Measurements from ENCODE around the gene SLC6A4.

The SLC6A4 gene

GRCh38 chr17:30238387-30239088, 3.0 kb upstream of the SLC6A4 start:
- no peak overlapping the region for H3K27ac Mint-ChIP-seq
- H3K36me3 Mint-ChIP-seq (ENCODE audit: low read depth): peaks cover 5% of the 10 kb centered on the region
- H3K4me3 Mint-ChIP-seq: peak overlapping the region; percentile 79
- DNase-seq: peak; percentile 58
- H3K9me3 Mint-ChIP-seq: peaks cover 21% of the 10 kb centered on the region
- no peak for TF ChIP-seq CTCF (IDR thresholded peaks at IDR 0.05)
- peaks cover 86% of the 10 kb centered on the region for H3K27me3 Mint-ChIP-seq (ENCODE audit: low read depth, poor library complexity)
- peaks cover 29% of the 10 kb centered on the region for H3K4me1 Mint-ChIP-seq

DNA sequence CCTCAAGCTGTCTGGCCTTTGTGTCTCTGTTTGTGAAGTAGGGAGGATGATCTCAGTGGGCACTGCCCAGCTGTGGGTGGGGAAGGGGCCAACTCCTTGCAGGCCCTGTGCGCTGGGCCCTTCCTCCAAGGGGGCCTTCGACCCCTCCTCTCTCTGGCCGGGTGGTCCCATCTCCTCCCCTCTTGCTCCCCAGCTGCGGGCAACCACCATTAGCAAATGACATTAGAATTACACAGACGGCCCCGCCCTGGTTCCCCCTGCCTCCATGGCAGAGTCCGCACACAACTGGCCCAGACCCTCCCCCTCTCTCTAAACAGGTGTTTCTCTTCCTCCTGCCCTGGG, 2.5 kb upstream of the SLC6A4 start:
- Mint-ChIP-seq H3K4me1 (peaks cover 33% of the 10 kb centered on the region), H3K27me3 (ENCODE audit: low read depth, poor library complexity) (peaks cover 92% of the 10 kb centered on the region), H3K36me3 (ENCODE audit: low read depth) (peaks cover 5% of the 10 kb centered on the region), H3K4me3 (peak overlapping the region; percentile 79), H3K27ac (no peak overlapping the region), H3K9me3 (peaks cover 21% of the 10 kb centered on the region)
- DNase-seq: no peak
- TF ChIP-seq CTCF (IDR thresholded peaks at IDR 0.05): no peak

- Mint-ChIP-seq H3K27me3 (ENCODE audit: low read depth, poor library complexity) (peaks cover 97% of the 10 kb centered on the region), H3K4me3 (peak overlapping the region; percentile 79), H3K9me3 (peaks cover 21% of the 10 kb centered on the region), H3K27ac (no peak overlapping the region), H3K4me1 (peaks cover 39% of the 10 kb centered on the region), H3K36me3 (ENCODE audit: low read depth) (peaks cover 5% of the 10 kb centered on the region)
- no peak for DNase-seq
- no peak for TF ChIP-seq CTCF (IDR thresholded peaks at IDR 0.05)
These were observed 2.0 kb upstream of the SLC6A4 start for GRCh38 chr17:30237296-30238002.

- Mint-ChIP-seq H3K36me3 (ENCODE audit: low read depth) (peaks cover 5% of the 10 kb centered on the region), H3K4me3 (peak overlapping the region; percentile 55), H3K27ac (no peak overlapping the region), H3K4me1 (peaks cover 45% of the 10 kb centered on the region), H3K9me3 (peaks cover 21% of the 10 kb centered on the region), H3K27me3 (ENCODE audit: low read depth, poor library complexity) (peaks cover 97% of the 10 kb centered on the region)
- TF ChIP-seq CTCF (IDR thresholded peaks at IDR 0.05): no peak
- peak; percentile 80 for DNase-seq
These were observed 1.3 kb upstream of the SLC6A4 start for GRCh38 chr17:30236766-30237165.

- peaks cover 99% of the 10 kb centered on the region for H3K27me3 Mint-ChIP-seq (ENCODE audit: low read depth, poor library complexity)
- TF ChIP-seq CTCF (IDR thresholded peaks at IDR 0.05): no peak
- peak overlapping the region; percentile 82 for H3K4me3 Mint-ChIP-seq
- DNase-seq: no peak
- peaks cover 5% of the 10 kb centered on the region for H3K36me3 Mint-ChIP-seq (ENCODE audit: low read depth)
- H3K4me1 Mint-ChIP-seq: peaks cover 47% of the 10 kb centered on the region
- peaks cover 21% of the 10 kb centered on the region for H3K9me3 Mint-ChIP-seq
- H3K27ac Mint-ChIP-seq: no peak overlapping the region
These were observed 764 bp upstream of the SLC6A4 start for GRCh38 chr17:30236297-30236624.

DNA sequence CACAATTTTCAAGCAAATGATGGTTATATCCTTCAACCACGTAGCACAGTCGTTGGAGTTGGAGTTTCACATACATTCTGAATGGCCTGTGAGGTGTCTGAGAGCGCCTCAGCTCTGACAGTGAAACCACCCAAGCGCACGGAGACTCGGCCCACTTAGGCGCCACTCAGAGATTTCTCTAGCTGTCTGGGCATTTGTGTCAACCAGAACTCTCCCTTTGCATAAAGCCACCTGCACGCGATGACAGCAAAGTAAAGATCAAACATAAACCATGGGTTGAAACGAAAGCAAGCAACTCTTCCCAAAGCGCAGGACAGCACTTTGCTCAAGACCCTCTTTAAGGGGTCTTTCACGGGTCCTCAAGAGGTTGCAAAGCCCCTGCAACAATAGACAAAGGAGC, 533 bp downstream of the SLC6A4 start:
- no peak for TF ChIP-seq CTCF (IDR thresholded peaks at IDR 0.05)
- Mint-ChIP-seq H3K27me3 (ENCODE audit: low read depth, poor library complexity) (peaks cover 97% of the 10 kb centered on the region), H3K36me3 (ENCODE audit: low read depth) (peaks cover under 1% of the 10 kb centered on the region), H3K4me3 (peak overlapping the region; percentile 77), H3K9me3 (peaks cover 13% of the 10 kb centered on the region), H3K4me1 (peaks cover 47% of the 10 kb centered on the region), H3K27ac (no peak overlapping the region)
- DNase-seq: no peak
